Bronchial epithelial cell (primary cell): ENCODE results near the gene HS3ST1. TPM values are rescaled to one million over a fixed set of nuclear protein-coding genes. Genes with fewer than 3 reads are reported as not detected.

Experiments used
- DNase-seq: peaks from one replicate; pipeline ENCODE4 v3.0.0-alpha.2; 2010; ENCODE audit warnings: low read depth
- FAIRE-seq: peaks from 2 replicates; lab custom pipeline; 2011; peaks lifted over from hg19 to GRCh38; lab: Jason Lieb, UNC
- H3K27me3 ChIP-seq: 2 replicates; pipeline ENCODE4 v1.5.1; 2011; ENCODE audit warnings: low read length; ENCODE audit not compliant: control insufficient read depth, insufficient read depth
- H3K36me3 ChIP-seq: 2 replicates; pipeline ENCODE4 v1.5.1; 2011; ENCODE audit warnings: low read length; ENCODE audit not compliant: control insufficient read depth, insufficient read depth
- H3K4me3 ChIP-seq: 2 replicates; pipeline ENCODE4 v1.5.1; 2011; ENCODE audit warnings: mild to moderate bottlenecking, low read depth, low read length, control low read depth
- total RNA-seq: library from RNA; depleted of rRNA; stranded (reverse); fragments of >200 nt; gene quantifications from 2 replicates; pipeline ENCODE4 v1.2.1, GENCODE V29; 2014
- TF ChIP-seq, protein P1 (sequence below): IDR thresholded peaks from 2 replicates; pipeline ENCODE4 v1.5.1; 2011; ENCODE audit warnings: mild to moderate bottlenecking, moderate library complexity, low read length, control low read depth, inconsistent platforms; ENCODE audit not compliant: insufficient read depth, severe bottlenecking

Gene HS3ST1
- total RNA-seq, 1 donor from 2014 or later = 2.4 TPM

DNA sequence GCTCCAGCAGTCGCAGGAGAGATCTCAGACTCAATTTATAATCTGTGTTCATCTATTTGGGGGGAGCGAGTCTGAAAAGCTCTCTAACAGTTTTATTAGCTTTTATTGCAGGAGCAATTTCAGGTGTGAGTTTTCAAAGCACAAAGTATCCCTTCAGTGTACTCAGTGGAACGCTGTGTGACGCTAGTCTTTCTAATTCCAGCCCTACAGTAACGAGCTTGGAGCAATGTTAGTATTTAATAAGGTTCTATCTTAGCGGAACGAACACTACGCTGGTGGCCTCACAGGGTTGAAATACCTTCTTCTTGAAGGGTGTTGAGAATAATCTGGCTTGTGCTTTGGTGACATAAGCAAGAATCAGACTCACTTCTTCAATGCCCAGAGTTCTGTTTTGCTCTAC lies 8.4 kb downstream of the HS3ST1 start:
- TF ChIP-seq, protein P1, sequence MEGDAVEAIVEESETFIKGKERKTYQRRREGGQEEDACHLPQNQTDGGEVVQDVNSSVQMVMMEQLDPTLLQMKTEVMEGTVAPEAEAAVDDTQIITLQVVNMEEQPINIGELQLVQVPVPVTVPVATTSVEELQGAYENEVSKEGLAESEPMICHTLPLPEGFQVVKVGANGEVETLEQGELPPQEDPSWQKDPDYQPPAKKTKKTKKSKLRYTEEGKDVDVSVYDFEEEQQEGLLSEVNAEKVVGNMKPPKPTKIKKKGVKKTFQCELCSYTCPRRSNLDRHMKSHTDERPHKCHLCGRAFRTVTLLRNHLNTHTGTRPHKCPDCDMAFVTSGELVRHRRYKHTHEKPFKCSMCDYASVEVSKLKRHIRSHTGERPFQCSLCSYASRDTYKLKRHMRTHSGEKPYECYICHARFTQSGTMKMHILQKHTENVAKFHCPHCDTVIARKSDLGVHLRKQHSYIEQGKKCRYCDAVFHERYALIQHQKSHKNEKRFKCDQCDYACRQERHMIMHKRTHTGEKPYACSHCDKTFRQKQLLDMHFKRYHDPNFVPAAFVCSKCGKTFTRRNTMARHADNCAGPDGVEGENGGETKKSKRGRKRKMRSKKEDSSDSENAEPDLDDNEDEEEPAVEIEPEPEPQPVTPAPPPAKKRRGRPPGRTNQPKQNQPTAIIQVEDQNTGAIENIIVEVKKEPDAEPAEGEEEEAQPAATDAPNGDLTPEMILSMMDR = no peak
- no peak overlapping the region for H3K4me3 ChIP-seq
- DNase-seq (no peak), FAIRE-seq (peak; percentile 72)
- H3K27me3 ChIP-seq = no peaks in the 10 kb centered on the region
- H3K36me3 ChIP-seq = no peaks in the 10 kb centered on the region

DNA sequence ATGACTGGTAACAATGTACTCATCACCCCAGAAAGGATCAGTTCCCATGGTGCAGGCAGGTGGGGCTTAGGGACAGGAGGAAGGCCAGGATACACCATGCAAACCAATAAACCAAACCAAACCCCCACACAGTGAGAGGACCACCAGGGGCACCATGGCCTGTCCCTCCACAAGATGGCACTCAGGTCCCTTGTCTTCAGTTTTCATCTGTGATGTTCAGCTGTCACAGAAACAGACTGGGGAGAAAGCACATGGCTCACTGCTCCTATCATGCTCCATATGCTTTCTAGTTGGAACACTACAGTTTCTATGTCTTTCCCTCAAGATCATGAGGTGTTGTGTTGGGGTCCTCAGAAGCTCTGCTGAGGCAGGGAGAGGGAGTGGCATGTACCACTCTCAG lies 10.1 kb downstream of the HS3ST1 start:
- no peak for DNase-seq
- H3K27me3 ChIP-seq = no peaks in the 10 kb centered on the region
- H3K4me3 ChIP-seq = no peak overlapping the region
- no peaks in the 10 kb centered on the region for H3K36me3 ChIP-seq
- TF ChIP-seq, protein P1 = peak; percentile 3
- peak; percentile 70 for FAIRE-seq

DNA sequence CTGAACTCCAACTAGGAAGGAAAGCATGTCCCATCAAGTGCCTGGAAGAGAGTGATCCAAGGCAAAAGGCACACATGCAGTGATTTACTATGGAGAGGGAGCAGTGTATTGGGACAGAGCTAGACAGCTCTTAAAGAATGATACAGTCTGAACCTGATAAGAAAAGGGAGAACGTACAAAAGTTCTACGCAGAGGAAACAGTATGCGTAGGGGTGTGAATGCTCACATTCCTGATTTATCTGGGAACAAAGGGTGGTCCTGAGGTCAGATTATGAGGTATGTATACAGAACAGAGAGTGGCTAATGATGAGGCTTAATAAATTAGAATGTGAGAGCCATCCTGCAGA lies 12.0 kb downstream of the HS3ST1 start:
- H3K4me3 ChIP-seq = no peak overlapping the region
- DNase-seq (no peak), FAIRE-seq (no peak)
- H3K36me3 ChIP-seq = no peaks in the 10 kb centered on the region
- no peaks in the 10 kb centered on the region for H3K27me3 ChIP-seq
- TF ChIP-seq, protein P1 = no peak

DNA sequence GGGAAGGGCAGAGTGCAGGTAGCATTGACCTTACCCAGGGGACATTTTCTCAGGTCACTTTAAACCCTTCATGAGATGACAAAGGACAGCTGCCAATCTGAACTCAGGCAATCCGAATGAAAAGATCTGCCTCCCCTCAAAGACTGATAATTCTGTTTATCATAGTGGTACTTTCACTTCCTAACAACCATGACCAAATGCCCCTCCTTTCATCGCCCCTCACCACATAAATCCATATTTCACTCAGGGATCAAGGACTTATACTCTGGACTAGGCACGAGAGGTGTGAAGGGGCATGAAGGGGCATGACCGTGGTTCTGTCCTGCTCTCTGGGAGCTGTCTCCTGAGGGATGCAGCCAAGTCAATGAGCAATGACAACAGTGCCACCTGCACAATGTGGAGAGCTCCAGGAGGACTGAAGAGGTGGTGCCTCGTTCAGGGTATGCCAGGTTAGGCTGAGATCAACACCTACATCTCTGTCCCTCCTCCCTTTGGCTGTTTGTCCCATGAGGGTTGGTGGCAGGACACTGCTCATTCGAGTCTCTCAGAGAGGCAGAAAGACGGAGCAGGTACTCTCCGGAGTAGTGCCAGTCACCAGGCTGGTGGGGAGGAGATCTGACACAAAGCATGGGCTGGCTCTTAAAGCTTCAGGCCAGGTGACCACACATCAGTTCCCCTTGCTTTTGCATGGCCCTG lies 12.5 kb downstream of the HS3ST1 start:
- TF ChIP-seq, protein P1 = no peak
- peak; percentile 84 for FAIRE-seq
- Histone ChIP-seq H3K36me3 (no peaks in the 10 kb centered on the region), H3K27me3 (no peaks in the 10 kb centered on the region), H3K4me3 (no peak overlapping the region)
- no peak for DNase-seq

DNA sequence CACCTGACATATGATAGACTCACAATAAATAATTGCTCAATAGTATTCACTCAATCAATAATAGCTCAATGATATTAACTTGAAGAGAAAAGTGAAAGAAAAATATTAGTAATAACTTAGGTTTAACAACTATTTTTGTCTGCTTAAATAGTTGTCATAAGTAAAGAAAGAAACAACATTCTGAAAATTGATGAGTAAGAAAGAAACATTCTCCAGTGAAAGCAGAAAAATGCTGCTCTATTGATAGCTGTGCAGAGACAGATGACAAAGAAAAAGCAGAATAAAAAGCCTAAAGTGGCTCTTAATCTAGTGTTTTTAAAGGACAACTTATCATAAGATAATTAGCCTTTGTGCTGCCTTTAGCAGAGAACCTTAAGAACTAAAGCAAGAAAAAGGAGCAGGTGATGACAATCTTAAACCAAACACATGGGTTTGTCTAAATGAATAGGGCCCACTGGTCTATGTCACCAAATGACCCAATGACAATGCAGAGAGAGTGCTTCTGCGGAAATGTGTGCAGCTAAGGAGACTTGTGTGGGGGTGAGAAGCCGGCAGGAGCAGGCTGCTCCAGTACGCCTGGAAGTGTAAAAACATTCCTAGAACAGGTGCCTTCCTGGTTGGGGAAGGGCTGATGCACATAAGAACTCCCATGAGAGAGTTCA lies 13.2 kb downstream of the HS3ST1 start:
- TF ChIP-seq, protein P1 = no peak
- Histone ChIP-seq H3K4me3 (no peak overlapping the region), H3K36me3 (no peaks in the 10 kb centered on the region), H3K27me3 (no peaks in the 10 kb centered on the region)
- DNase-seq = no peak
- FAIRE-seq = no peak

DNA sequence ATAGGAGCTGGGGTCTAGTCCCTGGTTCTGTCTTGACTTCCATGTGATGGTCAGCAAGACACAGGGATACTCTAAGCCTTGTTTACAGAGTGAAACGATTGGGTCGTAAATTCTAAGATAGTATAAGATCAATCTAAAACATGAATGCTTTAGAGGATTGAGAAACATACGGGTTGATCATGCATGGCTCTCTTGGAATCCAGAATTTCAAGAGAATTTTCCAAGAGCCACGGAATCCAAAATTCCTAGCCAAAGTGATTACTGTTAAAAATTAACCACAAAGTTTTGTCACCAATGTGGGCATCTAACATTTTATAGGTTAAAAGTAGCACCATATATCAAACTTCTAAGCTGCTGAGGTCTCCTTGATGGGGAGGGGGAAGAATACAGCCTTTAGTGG lies 16.5 kb downstream of the HS3ST1 start:
- TF ChIP-seq, protein P1 = no peak
- Histone ChIP-seq H3K27me3 (no peaks in the 10 kb centered on the region), H3K4me3 (no peak overlapping the region), H3K36me3 (no peaks in the 10 kb centered on the region)
- FAIRE-seq = no peak
- no peak for DNase-seq
